GM12878 (cell line): Measurements from ENCODE around the gene DYNLT4. TPM values are rescaled to one million over a fixed set of nuclear protein-coding genes. Genes with fewer than 3 reads are reported as not detected.

Source experiments
- ATAC-seq: fragments of 200-7000 bp; cut with Tn5 transposase; 3 replicates; pipeline ENCODE4 v1.9.1; 2020; ENCODE audit warnings: mild to moderate bottlenecking, moderate library complexity
- BruUV-seq: library from RNA; stranded (reverse); fragments of 400-500 nt; replicated peaks from 2 replicates; lab custom pipeline; 2021; lab: Mats Ljungman, UMichigan
- CTCF ChIA-PET: fragments of 300-600 bp; sonication (Branson Sonifier 250); formaldehyde crosslinking; extraction: SDS; loops from one replicate; lab custom pipeline; 2021; ENCODE audit warnings: inconsistent platforms; lab: Yijun Ruan, JAX
- POLR2A ChIA-PET: fragments of 350-600 bp; formaldehyde crosslinking; extraction: SDS; loops from one replicate; lab custom pipeline; 2021; ENCODE audit warnings: inconsistent platforms; lab: Charles Lee
- RAD21 ChIA-PET: fragments of 300-600 bp; sonication (Branson Sonifier 250); formaldehyde crosslinking; loops from one replicate; lab custom pipeline; 2023; ENCODE audit warnings: antibody characterized with exemption; ENCODE audit not compliant: unreplicated experiment; lab: Charles Lee
- SMC1A ChIA-PET: fragments of 300-600 bp; sonication (Branson Sonifier 250); formaldehyde crosslinking; loops from one replicate; lab custom pipeline; 2023; ENCODE audit not compliant: unreplicated experiment, uncharacterized antibody; lab: Charles Lee
- DNase-seq: peaks from one replicate; pipeline ENCODE4 v3.0.0-alpha.2; 2011; ENCODE audit warnings: low read depth, low spot score
- FAIRE-seq: peaks from 3 replicates; lab custom pipeline; 2011; peaks lifted over from hg19 to GRCh38; lab: Jason Lieb, UNC
- H2AFZ ChIP-seq: 2 replicates; pipeline ENCODE4 v1.6.0; 2011; ENCODE audit warnings: low read depth, low read length, control low read depth; ENCODE audit not compliant: control insufficient read depth
- H3K27ac ChIP-seq: 2 replicates; pipeline ENCODE4 v1.5.1; 2011; ENCODE audit warnings: control low read depth; ENCODE audit not compliant: control insufficient read depth, insufficient read depth
- H3K27me3 ChIP-seq, 2 experiments: replicated peaks in 1 of 2; 2 replicates each; pipeline versions ENCODE4 v1.6.0 to v1.6.1; 2011; ENCODE audit warnings: low read length in 1 of 2; ENCODE audit not compliant: control insufficient read depth in 2 of 2, insufficient read depth in 2 of 2
- H3K36me3 ChIP-seq, 2 experiments: 2 replicates each; pipeline ENCODE4 v1.5.1; 2011; ENCODE audit warnings: low read length in 1 of 2; ENCODE audit not compliant: control insufficient read depth in 2 of 2, insufficient read depth in 2 of 2
- H3K4me1 ChIP-seq: 2 replicates; pipeline ENCODE4 v1.6.1; 2011; ENCODE audit warnings: mild to moderate bottlenecking, low read length, moderate library complexity, mixed read lengths; ENCODE audit not compliant: control insufficient read depth, insufficient read depth
- H3K4me2 ChIP-seq: 2 replicates; pipeline ENCODE4 v1.6.0; 2011; ENCODE audit warnings: control low read depth; ENCODE audit not compliant: control insufficient read depth, insufficient read depth
- H3K4me3 ChIP-seq: fragments of 200-600 bp; sonication (generic); 2 replicates; pipeline ENCODE4 v1.5.1; 2016
- H3K79me2 ChIP-seq: 2 replicates; pipeline ENCODE4 v1.6.0; 2011; ENCODE audit warnings: low read length; ENCODE audit not compliant: control insufficient read depth, insufficient read depth
- H3K9ac ChIP-seq: 2 replicates; pipeline ENCODE4 v1.8.0; 2011; ENCODE audit warnings: low read length, control low read depth, mixed read lengths; ENCODE audit not compliant: control insufficient read depth, insufficient read depth
- H3K9me3 ChIP-seq: replicated peaks from 3 replicates; pipeline ENCODE4 v1.5.1; 2011; ENCODE audit warnings: mild to moderate bottlenecking, low read length; ENCODE audit not compliant: control insufficient read depth, insufficient read depth
- H4K20me1 ChIP-seq: 2 replicates; pipeline ENCODE4 v1.6.0; 2011; ENCODE audit not compliant: control insufficient read depth, insufficient read depth
- CHD4 ChIP-seq: fragments of 200-600 bp; sonication (generic); IDR thresholded peaks from 2 replicates; pipeline ENCODE4 v1.6.1; 2016; ENCODE audit warnings: mild to moderate bottlenecking
- CREM ChIP-seq: IDR thresholded peaks from 2 replicates; pipeline ENCODE4 v1.6.1; 2014; ENCODE audit warnings: antibody characterized with exemption, low read depth
- EED ChIP-seq: sonication (generic); IDR thresholded peaks from 2 replicates; pipeline ENCODE4 v1.6.1; 2016; ENCODE audit warnings: antibody characterized with exemption, low read depth
- EGR1 ChIP-seq, 2 experiments: IDR thresholded peaks; 1 replicate in 1 of 2; 2 replicates in 1 of 2; pipeline ENCODE4 v1.6.1; 2011 to 2012; ENCODE audit warnings: low read depth in 2 of 2, low read length in 2 of 2, borderline replicate concordance in 1 of 2, mild to moderate bottlenecking in 1 of 2, moderate library complexity in 1 of 2
- KDM1A ChIP-seq: fragments of 200-600 bp; sonication (generic); IDR thresholded peaks from 2 replicates; pipeline ENCODE4 v1.6.1; 2016; ENCODE audit warnings: borderline replicate concordance
- LARP7 ChIP-seq: fragments of 450-650 bp; IDR thresholded peaks from 2 replicates; pipeline ENCODE4 v1.6.1; 2017; ENCODE audit warnings: mild to moderate bottlenecking
- NFYA ChIP-seq: IDR thresholded peaks from 2 replicates; pipeline ENCODE4 v1.6.1; 2011; ENCODE audit warnings: low read depth, mild to moderate bottlenecking, low read length, improper control_type of control experiment, borderline replicate concordance
- PAX5 ChIP-seq: IDR thresholded peaks from 2 replicates; pipeline ENCODE4 v1.6.1; 2011; ENCODE audit warnings: low read depth, low read length, borderline replicate concordance
- PML ChIP-seq: IDR thresholded peaks from 2 replicates; pipeline ENCODE4 v1.6.1; 2012; ENCODE audit warnings: low read length, inconsistent platforms
- RAD51 ChIP-seq: fragments of 450-650 bp; IDR thresholded peaks from 2 replicates; pipeline ENCODE4 v1.6.1; 2016; ENCODE audit warnings: moderate library complexity, mild to moderate bottlenecking, inconsistent platforms
- SMARCA5 ChIP-seq: fragments of 450-650 bp; IDR thresholded peaks from 2 replicates; pipeline ENCODE4 v1.6.1; 2017; ENCODE audit warnings: mild to moderate bottlenecking
- TCF12 ChIP-seq: IDR thresholded peaks from 2 replicates; pipeline ENCODE4 v1.6.1; 2011; ENCODE audit warnings: low read depth, mild to moderate bottlenecking, low read length
- ZNF384 ChIP-seq: IDR thresholded peaks from 2 replicates; pipeline ENCODE4 v1.6.1; 2012; ENCODE audit warnings: low read depth, mild to moderate bottlenecking, low read length, improper control_type of control experiment, borderline replicate concordance
- ZZZ3 ChIP-seq: IDR thresholded peaks from 2 replicates; pipeline ENCODE4 v1.6.1; 2011; ENCODE audit warnings: low read depth; ENCODE audit not compliant: control insufficient read depth, insufficient read length
- WGBS: methylation state at CpG from one replicate; pipeline ENCODE4 v1.1.6; 2016; ENCODE audit warnings: low lambda C conversion rate; ENCODE audit not compliant: insufficient replicate concordance, insufficient coverage; ENCODE audit errors: missing lambda C conversion rate; 5-methylcytosine and 5-hydroxymethylcytosine counted together
- in situ Hi-C: fragments of 300-500 bp; cut with MboI; formaldehyde crosslinking; loops from 9 replicates; pipeline ENCODE4 v1.14.3; 2018; ENCODE audit warnings: mixed read lengths
- intact Hi-C: fragments of 100-400 bp; cut with micrococcal nuclease; formaldehyde crosslinking; loops from one replicate; pipeline ENCODE4 v1.14.2; 2022; ENCODE audit not compliant: unreplicated experiment
- polyA plus RNA-seq, 11 experiments: library from polyadenylated mRNA; depleted of rRNA in 4 of 11; unstranded in 6 of 11; stranded (reverse) in 5 of 11; fragments of >200 nt; fragmentation: Nextera tagmentation in 4 of 11; fragmentation: Illumina TruSeq in 1 of 11; extraction: Ambion mirVana in 4 of 11; extraction: Trizol in 1 of 11; gene quantifications; 1 replicate in 1 of 11; 2 replicates in 10 of 11; pipeline versions ENCODE4 v1.2.1 to v1.2.3, GENCODE V29; 2011 to 2016; ENCODE audit warnings: inconsistent platforms in 2 of 11, missing spikeins in 2 of 11, low read depth in 1 of 11
- total RNA-seq, 4 experiments: library from RNA; depleted of rRNA in 3 of 4; stranded (reverse); fragments of >200 nt in 3 of 4; fragmentation: Illumina TruSeq in 1 of 4; extraction: Trizol in 1 of 4; gene quantifications; 2 replicates each; pipeline versions ENCODE4 v1.2.1 to v1.2.3, GENCODE V29; 2013 to 2021
- TF ChIP-seq, protein P1 (sequence below): fragments of 450-650 bp; IDR thresholded peaks from 2 replicates; pipeline ENCODE4 v1.6.1; 2017; ENCODE audit warnings: low read depth, mild to moderate bottlenecking, moderate library complexity

The DYNLT4 gene
- total and polyA plus RNA-seq, 10 of the 15 experiments (the other 5 are each of a cell fraction or from before 2014, with no cell fraction given), result 0.23 to 0.28 TPM; not detected in 8

DNA sequence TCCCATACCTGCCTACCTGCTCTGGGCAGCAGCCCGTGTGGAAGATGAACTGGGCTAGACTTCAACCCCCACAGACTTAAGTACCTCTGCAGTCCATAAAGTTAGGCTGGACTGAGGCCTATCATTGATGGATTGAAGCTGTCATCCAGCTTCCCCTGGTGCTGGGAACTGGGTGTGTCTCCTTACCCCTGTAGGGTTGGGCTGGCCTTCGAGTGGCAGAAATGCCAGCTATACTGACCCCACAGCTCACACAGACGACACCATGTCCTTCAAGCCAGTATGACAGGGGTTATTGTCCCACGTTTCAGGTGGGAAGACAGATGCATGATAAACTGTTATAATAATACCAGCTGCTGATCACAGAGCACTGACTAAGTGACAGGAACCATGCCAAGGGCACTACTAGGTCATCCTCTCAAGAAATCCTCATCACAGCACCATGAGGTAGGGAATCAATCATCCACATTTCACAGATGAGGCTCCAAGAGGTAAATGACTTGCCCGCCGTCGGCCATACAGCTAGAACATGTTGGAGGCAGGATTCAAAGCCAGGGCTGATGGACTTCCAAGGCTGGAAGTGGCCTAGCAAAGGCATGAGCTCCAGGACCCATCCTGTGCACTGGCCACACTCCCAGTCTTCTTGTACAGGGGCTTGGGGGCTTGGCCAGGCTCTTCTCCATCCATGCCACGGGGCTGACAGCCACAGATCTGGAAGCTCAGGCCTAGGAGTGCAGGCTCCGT lies 18.9 kb downstream of the DYNLT4 start, which contains the start of gene BEST4:
Gene BEST4 (minus strand): TSS at position 51 of the 741 bp plus-strand sequence. CDS start 465 bp downstream, outside the sequence.
- CTCF ChIA-PET, result interaction anchor here (0.7 to 2.6 kb wide), 9 partner anchors 9 to 223 kb away, joined by 3 to 15 read pairs (median 4); partner anchors contain the start of genes HECTD3, PLK3, RNU5D-1 and UROD
- SMC1A ChIA-PET, result interaction anchor here (0.8 to 2.3 kb wide), 3 partner anchors 9 to 224 kb away, joined by 3 to 12 read pairs (median 4); partner anchors contain the start of genes HECTD3 and UROD

More for the DNA sequence above, 18.9 kb downstream of the DYNLT4 start, which contains the start of gene BEST4:
- no peak within 1 kb of the TSS for H3K4me3 ChIP-seq
- ChIA-PET POLR2A (interaction anchor here (0.5 to 2.4 kb wide), 4 partner anchors 13 to 222 kb away, joined by 3 to 9 read pairs (median 4); partner anchors contain the start of gene RPS8), RAD21 (interaction anchor here (0.6 to 1.4 kb wide), 2 partner anchors 56 to 57 kb away, joined by 3 to 4 read pairs; partner anchors contain the start of gene RNU5D-1)
- ATAC-seq, result no peak
- FAIRE-seq, result no peak
- H3K27me3 ChIP-seq, result no peaks in the 10 kb centered on the region
- in situ Hi-C loops (no loop called here), intact Hi-C loops (no loop called here)
- no peak within 1 kb of the TSS for H3K27ac ChIP-seq
- no peak within 1 kb of the TSS for H3K4me2 ChIP-seq
- DNase-seq, result no peak
- no peaks in the 10 kb centered on the region for H4K20me1 ChIP-seq
- H3K36me3 ChIP-seq, result no peaks in the 10 kb centered on the region
- no peaks in the 10 kb centered on the region for H3K9me3 ChIP-seq
- H3K4me1 ChIP-seq, result peaks cover 30% of the 10 kb centered on the region
- no TSS peak for BruUV-seq
- no peaks in the 10 kb centered on the region; the same call in 1 of the 2 replicates for H3K79me2 ChIP-seq
- H3K9ac ChIP-seq, result no peak within 1 kb of the TSS
- H2AFZ ChIP-seq, result no peak within 1 kb of the TSS
- TF ChIP-seq KDM1A, result no peak
- TF ChIP-seq ZZZ3, result no peak
- TF ChIP-seq EGR1 (IDR thresholded peaks at IDR 0.05; ENCODE audit: borderline replicate concordance in 1 of 2, low read depth in 2 of 2, low read length in 2 of 2), result no peak
- TF ChIP-seq ZNF384, result no peak
- no peak for TF ChIP-seq RAD51
- TF ChIP-seq PML, result no peak
- TF ChIP-seq NFYA, result no peak
- TF ChIP-seq, protein P1, sequence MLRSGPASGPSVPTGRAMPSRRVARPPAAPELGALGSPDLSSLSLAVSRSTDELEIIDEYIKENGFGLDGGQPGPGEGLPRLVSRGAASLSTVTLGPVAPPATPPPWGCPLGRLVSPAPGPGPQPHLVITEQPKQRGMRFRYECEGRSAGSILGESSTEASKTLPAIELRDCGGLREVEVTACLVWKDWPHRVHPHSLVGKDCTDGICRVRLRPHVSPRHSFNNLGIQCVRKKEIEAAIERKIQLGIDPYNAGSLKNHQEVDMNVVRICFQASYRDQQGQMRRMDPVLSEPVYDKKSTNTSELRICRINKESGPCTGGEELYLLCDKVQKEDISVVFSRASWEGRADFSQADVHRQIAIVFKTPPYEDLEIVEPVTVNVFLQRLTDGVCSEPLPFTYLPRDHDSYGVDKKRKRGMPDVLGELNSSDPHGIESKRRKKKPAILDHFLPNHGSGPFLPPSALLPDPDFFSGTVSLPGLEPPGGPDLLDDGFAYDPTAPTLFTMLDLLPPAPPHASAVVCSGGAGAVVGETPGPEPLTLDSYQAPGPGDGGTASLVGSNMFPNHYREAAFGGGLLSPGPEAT, result no peak
- TF ChIP-seq PAX5, result no peak
- no peak for TF ChIP-seq SMARCA5
- no peak for TF ChIP-seq CHD4
- no peak for TF ChIP-seq EED
- no peak for TF ChIP-seq CREM
- no peak for TF ChIP-seq TCF12
- no peak for TF ChIP-seq LARP7
- TF ChIP-seq, all 136 proteins: peak for 0
- 74% methylated on average over 9 of the region's 9 CpGs for WGBS
